NT2/D1 (cell line): ENCODE measurements around the gene SDK2.

Experiments used
- DNase-seq: peaks from one replicate; pipeline ENCODE4 v3.0.0-alpha.2; 2011; ENCODE audit warnings: low read depth, low spot score
- H3K27me3 ChIP-seq: 2 replicates; pipeline ENCODE4 v1.6.0; 2011; ENCODE audit warnings: mild to moderate bottlenecking; ENCODE audit not compliant: insufficient read length, insufficient read depth
- H3K36me3 ChIP-seq: 2 replicates; pipeline ENCODE4 v1.6.1; 2011; ENCODE audit warnings: mild to moderate bottlenecking, low read length, mixed read lengths; ENCODE audit not compliant: insufficient read depth, insufficient read length
- H3K4me1 ChIP-seq: 2 replicates; pipeline ENCODE4 v1.5.1; 2011; ENCODE audit not compliant: insufficient read depth, insufficient read length
- H3K4me3 ChIP-seq: 2 replicates; pipeline ENCODE4 v1.5.1; 2011; ENCODE audit warnings: low read depth; ENCODE audit not compliant: insufficient read length
- H3K9ac ChIP-seq: 2 replicates; pipeline ENCODE4 v1.6.0; 2011; ENCODE audit warnings: low read depth; ENCODE audit not compliant: insufficient read length
- H3K9me3 ChIP-seq: 2 replicates; pipeline ENCODE4 v1.5.1; 2011; ENCODE audit warnings: mild to moderate bottlenecking, low read length; ENCODE audit not compliant: insufficient read depth
- SUZ12 ChIP-seq: IDR thresholded peaks from 2 replicates; pipeline ENCODE4 v1.6.1; 2011; ENCODE audit not compliant: insufficient read length, insufficient read depth; ENCODE audit errors: extremely low read depth
- YY1 ChIP-seq: IDR thresholded peaks from 2 replicates; pipeline ENCODE4 v1.6.1; 2011; ENCODE audit not compliant: insufficient read length, insufficient read depth
- ZNF274 ChIP-seq: IDR thresholded peaks from 2 replicates; pipeline ENCODE4 v1.6.1; 2011; ENCODE audit warnings: mild to moderate bottlenecking, low read depth, low read length

SDK2 gene

GRCh38 chr17:73357318-73357717 is 286.9 kb downstream of the SDK2 start:
- Histone ChIP-seq H3K4me3 (no peak overlapping the region), H3K9me3 (no peaks in the 10 kb centered on the region), H3K36me3 (no peaks in the 10 kb centered on the region), H3K27me3 (peaks cover 19% of the 10 kb centered on the region), H3K4me1 (peaks cover 40% of the 10 kb centered on the region), H3K9ac (no peak overlapping the region)
- no peak for TF ChIP-seq ZNF274
- no peak for TF ChIP-seq SUZ12
- TF ChIP-seq YY1: no peak
- no peak for DNase-seq

- no peaks in the 10 kb centered on the region for H3K36me3 ChIP-seq
- peak overlapping the region; percentile 57 for H3K9ac ChIP-seq
- no peak overlapping the region for H3K4me3 ChIP-seq
- DNase-seq: no peak
- H3K27me3 ChIP-seq: peaks cover 19% of the 10 kb centered on the region
- TF ChIP-seq YY1 (no peak), ZNF274 (no peak), SUZ12 (no peak)
- H3K9me3 ChIP-seq: no peaks in the 10 kb centered on the region
- H3K4me1 ChIP-seq: peaks cover 36% of the 10 kb centered on the region
Observed at GRCh38 chr17:73356561-73357170, 287.6 kb downstream of the SDK2 start.

GRCh38 chr17:73354423-73355284 is 289.6 kb downstream of the SDK2 start:
- TF ChIP-seq YY1 (no peak), ZNF274 (no peak), SUZ12 (no peak)
- peaks cover 31% of the 10 kb centered on the region for H3K4me1 ChIP-seq
- H3K36me3 ChIP-seq: no peaks in the 10 kb centered on the region
- no peak for DNase-seq
- peaks cover 19% of the 10 kb centered on the region for H3K27me3 ChIP-seq
- H3K9ac ChIP-seq: no peak overlapping the region
- H3K4me3 ChIP-seq: no peak overlapping the region
- no peaks in the 10 kb centered on the region for H3K9me3 ChIP-seq

GRCh38 chr17:73352261-73352660 is 292.0 kb downstream of the SDK2 start:
- Histone ChIP-seq H3K36me3 (no peaks in the 10 kb centered on the region), H3K9ac (no peak overlapping the region), H3K27me3 (peaks cover 3% of the 10 kb centered on the region), H3K4me1 (peaks cover 37% of the 10 kb centered on the region), H3K4me3 (no peak overlapping the region), H3K9me3 (no peaks in the 10 kb centered on the region)
- TF ChIP-seq SUZ12 (no peak), YY1 (no peak), ZNF274 (no peak)
- no peak for DNase-seq

- no peaks in the 10 kb centered on the region for H3K27me3 ChIP-seq
- TF ChIP-seq YY1 (no peak), SUZ12 (no peak), ZNF274 (no peak)
- no peak overlapping the region for H3K4me3 ChIP-seq
- no peak for DNase-seq
- peaks cover 36% of the 10 kb centered on the region for H3K4me1 ChIP-seq
- H3K9me3 ChIP-seq: no peaks in the 10 kb centered on the region
- no peak overlapping the region for H3K9ac ChIP-seq
- H3K36me3 ChIP-seq: no peaks in the 10 kb centered on the region
Observed at GRCh38 chr17:73351764-73352163, 292.5 kb downstream of the SDK2 start.

GRCh38 chr17:73350864-73351263 is 293.4 kb downstream of the SDK2 start:
- H3K9me3 ChIP-seq: no peaks in the 10 kb centered on the region
- no peaks in the 10 kb centered on the region for H3K36me3 ChIP-seq
- no peak for TF ChIP-seq ZNF274
- no peak for TF ChIP-seq SUZ12
- no peak for TF ChIP-seq YY1
- H3K4me3 ChIP-seq: no peak overlapping the region
- peaks cover 28% of the 10 kb centered on the region for H3K4me1 ChIP-seq
- H3K27me3 ChIP-seq: no peaks in the 10 kb centered on the region
- no peak overlapping the region for H3K9ac ChIP-seq
- DNase-seq: no peak

- Histone ChIP-seq H3K4me1 (peaks cover 27% of the 10 kb centered on the region), H3K4me3 (no peak overlapping the region), H3K9ac (peak overlapping the region; percentile 26), H3K36me3 (no peaks in the 10 kb centered on the region), H3K27me3 (no peaks in the 10 kb centered on the region), H3K9me3 (no peaks in the 10 kb centered on the region)
- no peak for DNase-seq
- TF ChIP-seq YY1 (no peak), SUZ12 (no peak), ZNF274 (no peak)
Observed at GRCh38 chr17:73349647-73350046, 294.6 kb downstream of the SDK2 start.

GRCh38 chr17:73349138-73349537 is 295.1 kb downstream of the SDK2 start:
- TF ChIP-seq ZNF274 (no peak), YY1 (no peak), SUZ12 (no peak)
- peak overlapping the region; percentile 50 for H3K9ac ChIP-seq
- H3K36me3 ChIP-seq: no peaks in the 10 kb centered on the region
- DNase-seq: no peak
- H3K4me3 ChIP-seq: no peak overlapping the region
- peaks cover 30% of the 10 kb centered on the region for H3K4me1 ChIP-seq
- H3K27me3 ChIP-seq: no peaks in the 10 kb centered on the region
- H3K9me3 ChIP-seq: no peaks in the 10 kb centered on the region
